Neural progenitor cell (in vitro differentiated cells): ENCODE results near the gene FPR1.

ENCODE experiments used
- EZH2 ChIP-seq: fragments of 200-600 bp; sonication (generic); IDR thresholded peaks from 2 replicates; pipeline ENCODE4 v1.6.1; 2017; ENCODE audit warnings: antibody characterized with exemption, mild to moderate bottlenecking, moderate library complexity
- EZH2phosphoT487 ChIP-seq: fragments of 200-600 bp; sonication (generic); IDR thresholded peaks from 2 replicates; pipeline ENCODE4 v1.6.1; 2017; ENCODE audit warnings: antibody characterized with exemption
- TF ChIP-seq, protein P1 (sequence below): fragments of 200-600 bp; sonication (generic); IDR thresholded peaks from 2 replicates; pipeline ENCODE4 v1.5.1; 2017; ENCODE audit warnings: antibody characterized with exemption, mild to moderate bottlenecking

DNA sequence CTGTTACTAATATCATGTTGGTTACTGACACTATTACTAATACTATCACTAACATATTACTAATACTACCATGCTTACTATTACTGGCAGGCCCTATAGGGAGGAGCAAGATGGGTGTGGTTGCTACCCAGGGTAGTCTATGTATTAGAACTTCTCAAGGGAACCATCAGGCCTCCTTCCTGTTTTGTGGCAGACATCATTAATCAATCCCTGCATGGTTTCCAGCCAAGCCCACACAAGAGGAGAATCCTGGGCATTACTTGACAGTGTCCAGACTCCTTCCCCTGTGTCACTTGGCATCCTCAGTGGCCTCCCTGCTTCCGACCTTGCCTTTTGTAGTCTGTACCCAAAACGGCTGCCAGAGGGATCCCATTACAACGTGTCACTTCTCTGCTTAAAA, 36.8 kb downstream of the FPR1 start:
- TF ChIP-seq, protein P1, sequence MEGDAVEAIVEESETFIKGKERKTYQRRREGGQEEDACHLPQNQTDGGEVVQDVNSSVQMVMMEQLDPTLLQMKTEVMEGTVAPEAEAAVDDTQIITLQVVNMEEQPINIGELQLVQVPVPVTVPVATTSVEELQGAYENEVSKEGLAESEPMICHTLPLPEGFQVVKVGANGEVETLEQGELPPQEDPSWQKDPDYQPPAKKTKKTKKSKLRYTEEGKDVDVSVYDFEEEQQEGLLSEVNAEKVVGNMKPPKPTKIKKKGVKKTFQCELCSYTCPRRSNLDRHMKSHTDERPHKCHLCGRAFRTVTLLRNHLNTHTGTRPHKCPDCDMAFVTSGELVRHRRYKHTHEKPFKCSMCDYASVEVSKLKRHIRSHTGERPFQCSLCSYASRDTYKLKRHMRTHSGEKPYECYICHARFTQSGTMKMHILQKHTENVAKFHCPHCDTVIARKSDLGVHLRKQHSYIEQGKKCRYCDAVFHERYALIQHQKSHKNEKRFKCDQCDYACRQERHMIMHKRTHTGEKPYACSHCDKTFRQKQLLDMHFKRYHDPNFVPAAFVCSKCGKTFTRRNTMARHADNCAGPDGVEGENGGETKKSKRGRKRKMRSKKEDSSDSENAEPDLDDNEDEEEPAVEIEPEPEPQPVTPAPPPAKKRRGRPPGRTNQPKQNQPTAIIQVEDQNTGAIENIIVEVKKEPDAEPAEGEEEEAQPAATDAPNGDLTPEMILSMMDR = no peak
- no peak for TF ChIP-seq EZH2
- no peak for TF ChIP-seq EZH2phosphoT487
